HepG2 (cell line): ENCODE results near the gene PTPRCAP. TPM values are rescaled to one million over a fixed set of nuclear protein-coding genes. Genes with fewer than 3 reads are reported as not detected.

Experiments used
- ESRRA ChIP-seq: sonication (generic); formaldehyde crosslinking; IDR thresholded peaks from 2 replicates; pipeline ENCODE4 v1.5.1; 2020; ENCODE audit warnings: mild to moderate bottlenecking, low read depth, missing genetic modification reagents
- HOXA3 ChIP-seq: sonication (generic); formaldehyde crosslinking; IDR thresholded peaks from 2 replicates; pipeline ENCODE4 v1.5.0; 2020; ENCODE audit warnings: missing genetic modification reagents
- KMT2B ChIP-seq: IDR thresholded peaks from 2 replicates; pipeline ENCODE4 v1.6.1; 2016; ENCODE audit warnings: missing genetic modification reagents, missing compliant biosample characterization
- MAZ ChIP-seq, 2 experiments: sonication (generic) in 1 of 2; formaldehyde crosslinking in 1 of 2; IDR thresholded peaks; 2 replicates each; pipeline versions ENCODE4 v1.5.0 to v1.6.1; 2012 to 2020; ENCODE audit warnings: low read depth in 2 of 2, mild to moderate bottlenecking in 2 of 2, borderline replicate concordance in 1 of 2, improper control_type of control experiment in 1 of 2, low read length in 1 of 2, missing genetic modification reagents in 1 of 2, moderate library complexity in 1 of 2
- MBNL3 ChIP-seq: fragments of 250-450 bp; sonication (Bioruptor Pico); conservative IDR thresholded peaks from 2 replicates; pipeline ENCODE4 v1.8.0; 2022; ENCODE audit warnings: mild to moderate bottlenecking, inconsistent platforms
- NFKBIZ ChIP-seq: IDR thresholded peaks from 2 replicates; pipeline ENCODE4 v1.6.1; 2018; ENCODE audit warnings: missing genetic modification reagents, missing compliant biosample characterization
- PBX3 ChIP-seq: sonication (generic); formaldehyde crosslinking; IDR thresholded peaks from 2 replicates; pipeline ENCODE4 v1.8.1; 2023; ENCODE audit warnings: missing genetic modification reagents, inconsistent platforms, borderline replicate concordance
- RCOR2 ChIP-seq: IDR thresholded peaks from 2 replicates; pipeline ENCODE4 v1.6.1; 2016; ENCODE audit warnings: missing biosample characterization, missing genetic modification reagents
- RFX5 ChIP-seq: IDR thresholded peaks from 2 replicates; pipeline ENCODE4 v1.6.1; 2011; ENCODE audit warnings: low read depth, low read length, improper control_type of control experiment
- SRF ChIP-seq: IDR thresholded peaks from 2 replicates; pipeline ENCODE4 v1.6.1; 2011; ENCODE audit warnings: mild to moderate bottlenecking, low read depth, low read length, moderate library complexity
- TBP ChIP-seq: sonication (generic); formaldehyde crosslinking; IDR thresholded peaks from 2 replicates; pipeline ENCODE4 v1.5.0; 2020; ENCODE audit warnings: missing genetic modification reagents
- TBX2 ChIP-seq: sonication (generic); formaldehyde crosslinking; IDR thresholded peaks from 2 replicates; pipeline ENCODE4 v1.5.0; 2020; ENCODE audit warnings: missing genetic modification reagents, mild to moderate bottlenecking, borderline replicate concordance
- TCF7L2 ChIP-seq: IDR thresholded peaks from 2 replicates; pipeline ENCODE4 v1.6.1; 2011; ENCODE audit warnings: mild to moderate bottlenecking, low read depth, low read length, moderate library complexity
- TFDP1 ChIP-seq: IDR thresholded peaks from 2 replicates; pipeline ENCODE4 v1.6.1; 2016; ENCODE audit warnings: missing compliant biosample characterization, missing genetic modification reagents, borderline replicate concordance
- TFDP2 ChIP-seq: sonication (generic); formaldehyde crosslinking; IDR thresholded peaks from 2 replicates; pipeline ENCODE4 v1.4.0; 2020; ENCODE audit warnings: missing genetic modification reagents
- TMF1 ChIP-seq: sonication (generic); formaldehyde crosslinking; IDR thresholded peaks from 2 replicates; pipeline ENCODE4 v1.8.1; 2022; ENCODE audit warnings: low read depth, missing genetic modification reagents
- U2AF2 ChIP-seq: fragments of 200-400 bp; formaldehyde crosslinking; IDR thresholded peaks from 2 replicates; pipeline ENCODE4 v1.6.1; 2017; ENCODE audit warnings: low read depth, mild to moderate bottlenecking, low read length
- ZFP37 ChIP-seq: sonication (generic); formaldehyde crosslinking; IDR thresholded peaks from 2 replicates; pipeline ENCODE4 v1.4.0; 2020; ENCODE audit warnings: missing genetic modification reagents, borderline replicate concordance
- ZNF205 ChIP-seq: IDR thresholded peaks from 2 replicates; pipeline ENCODE4 v1.6.1; 2018; ENCODE audit warnings: missing biosample characterization, missing genetic modification reagents
- ZNF629 ChIP-seq: sonication (generic); formaldehyde crosslinking; conservative IDR thresholded peaks from 2 replicates; pipeline ENCODE4 v1.5.0; 2020; ENCODE audit warnings: missing genetic modification reagents
- ZNF660 ChIP-seq: sonication (generic); formaldehyde crosslinking; IDR thresholded peaks from 2 replicates; pipeline ENCODE4 v1.5.1; 2020; ENCODE audit warnings: mild to moderate bottlenecking, low read depth, missing genetic modification reagents, borderline replicate concordance
- ZNF7 ChIP-seq: IDR thresholded peaks from 2 replicates; pipeline ENCODE4 v1.6.1; 2016; ENCODE audit warnings: missing biosample characterization, missing genetic modification reagents
- ZSCAN20 ChIP-seq: sonication (generic); formaldehyde crosslinking; IDR thresholded peaks from 2 replicates; pipeline ENCODE4 v1.4.0; 2020; ENCODE audit warnings: missing genetic modification reagents, mild to moderate bottlenecking, borderline replicate concordance
- polyA plus RNA-seq, 8 experiments: library from polyadenylated mRNA; depleted of rRNA in 3 of 8; stranded (reverse) in 7 of 8; unstranded in 1 of 8; fragments of >200 nt; fragmentation: Illumina TruSeq in 4 of 8; extraction: Trizol in 4 of 8; gene quantifications; 2 replicates each; pipeline versions ENCODE4 v1.2.1 to v1.2.3, GENCODE V29; 2011 to 2016; ENCODE audit warnings: low read depth in 4 of 8, missing spikeins in 1 of 8, mixed read lengths in 1 of 8; ENCODE audit not compliant: insufficient read depth in 1 of 8
- total RNA-seq, 5 experiments: library from RNA; depleted of rRNA; stranded (reverse); fragments of >200 nt; fragmentation: Illumina TruSeq; extraction: Trizol; gene quantifications; 2 replicates each; pipeline ENCODE4 v1.2.3, GENCODE V29; 2016; ENCODE audit warnings: low read depth in 1 of 5
- TF ChIP-seq, protein P1 (sequence below): sonication (generic); formaldehyde crosslinking; IDR thresholded peaks from 2 replicates; pipeline ENCODE4 v1.5.1; 2020; ENCODE audit warnings: missing genetic modification reagents, mild to moderate bottlenecking, borderline replicate concordance

The PTPRCAP gene
- total and polyA plus RNA-seq, 2 of the 13 experiments (the other 11 are each of a cell fraction or from before 2014, with no cell fraction given): 0.60 to 0.70 TPM

GRCh38 chr11:67468759-67469507, 31.5 kb upstream of the PTPRCAP start, which contains the start of gene TMEM134 (continued):
- TF ChIP-seq ZNF660 (CRISPR knock-in tag): no peak
- peak; percentile 25; the same call in 1 of the 2 replicates for TF ChIP-seq ZNF629 (CRISPR knock-in tag)
- no peak; the same call in 1 of the 2 replicates for TF ChIP-seq TBX2 (CRISPR knock-in tag)
- peak; percentile 53; the same call in 1 of the 2 replicates for TF ChIP-seq ZNF205 (CRISPR knock-in tag)
- TF ChIP-seq PBX3 (CRISPR knock-in tag): no peak
- peak; percentile 84 for TF ChIP-seq MAZ (IDR thresholded peaks at IDR 0.05; ENCODE audit: borderline replicate concordance, low read depth, low read length)
- peak; percentile 78; the same call in 1 of the 2 replicates for TF ChIP-seq MAZ (CRISPR knock-in tag; IDR thresholded peaks at IDR 0.05; ENCODE audit: low read depth)
- TF ChIP-seq, protein P1, sequence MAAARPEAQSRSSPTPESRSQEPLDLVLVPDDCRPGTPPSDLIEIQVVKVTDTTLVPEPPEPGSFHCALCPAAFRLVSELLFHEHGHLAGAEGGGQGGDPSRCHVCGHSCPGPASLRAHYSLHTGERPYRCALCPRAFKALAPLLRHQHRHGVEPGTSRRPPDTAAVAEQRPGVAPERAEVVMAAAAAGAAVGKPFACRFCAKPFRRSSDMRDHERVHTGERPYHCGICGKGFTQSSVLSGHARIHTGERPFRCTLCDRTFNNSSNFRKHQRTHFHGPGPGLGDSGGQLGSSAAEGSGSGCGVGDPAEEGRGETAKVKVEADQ (CRISPR knock-in tag): no peak
- TF ChIP-seq ESRRA: no peak; the same call in 1 of the 2 replicates
- TF ChIP-seq TCF7L2: no peak
- no peak for TF ChIP-seq MBNL3 (CRISPR knock-in tag)
- TF ChIP-seq TMF1: no peak
- TF ChIP-seq ZNF7: no peak
- no peak for TF ChIP-seq U2AF2
- TF ChIP-seq TFDP2: peak; percentile 72
- TF ChIP-seq NFKBIZ (CRISPR knock-in tag): no peak
- peak; percentile 64; the same call in 1 of the 2 replicates for TF ChIP-seq TFDP1 (CRISPR knock-in tag)
- TF ChIP-seq RCOR2: no peak
- no peak for TF ChIP-seq KMT2B (CRISPR knock-in tag)
- no peak for TF ChIP-seq TBP (CRISPR knock-in tag)
- no peak; the same call in 1 of the 2 replicates for TF ChIP-seq ZSCAN20 (CRISPR knock-in tag)
- TF ChIP-seq SRF: peak; percentile 92
- peak; percentile 96 for TF ChIP-seq HOXA3 (CRISPR knock-in tag)
- no peak for TF ChIP-seq RFX5
- TF ChIP-seq ZFP37 (CRISPR knock-in tag): peak; percentile 73; the same call in 1 of the 2 replicates
